B cell (primary cell): Measurements from ENCODE around the gene PRRT1.

Experiments
- EZH2 ChIP-seq: IDR thresholded peaks from 2 replicates; pipeline ENCODE4 v1.6.1; 2012; ENCODE audit warnings: borderline replicate concordance, low read depth, mild to moderate bottlenecking, moderate library complexity, low read length; ENCODE audit not compliant: insufficient read depth, poor library complexity, severe bottlenecking
- TF ChIP-seq, protein P1 (sequence below): fragments of 200-600 bp; IDR thresholded peaks from one replicate; pipeline ENCODE4 v1.8.0; 2022; ENCODE audit warnings: antibody characterized with exemption, mild to moderate bottlenecking

GRCh38 chr6:32164295-32164694 lies 12.6 kb upstream of the PRRT1 start, which contains the start of gene EGFL8:
- TF ChIP-seq, protein P1, sequence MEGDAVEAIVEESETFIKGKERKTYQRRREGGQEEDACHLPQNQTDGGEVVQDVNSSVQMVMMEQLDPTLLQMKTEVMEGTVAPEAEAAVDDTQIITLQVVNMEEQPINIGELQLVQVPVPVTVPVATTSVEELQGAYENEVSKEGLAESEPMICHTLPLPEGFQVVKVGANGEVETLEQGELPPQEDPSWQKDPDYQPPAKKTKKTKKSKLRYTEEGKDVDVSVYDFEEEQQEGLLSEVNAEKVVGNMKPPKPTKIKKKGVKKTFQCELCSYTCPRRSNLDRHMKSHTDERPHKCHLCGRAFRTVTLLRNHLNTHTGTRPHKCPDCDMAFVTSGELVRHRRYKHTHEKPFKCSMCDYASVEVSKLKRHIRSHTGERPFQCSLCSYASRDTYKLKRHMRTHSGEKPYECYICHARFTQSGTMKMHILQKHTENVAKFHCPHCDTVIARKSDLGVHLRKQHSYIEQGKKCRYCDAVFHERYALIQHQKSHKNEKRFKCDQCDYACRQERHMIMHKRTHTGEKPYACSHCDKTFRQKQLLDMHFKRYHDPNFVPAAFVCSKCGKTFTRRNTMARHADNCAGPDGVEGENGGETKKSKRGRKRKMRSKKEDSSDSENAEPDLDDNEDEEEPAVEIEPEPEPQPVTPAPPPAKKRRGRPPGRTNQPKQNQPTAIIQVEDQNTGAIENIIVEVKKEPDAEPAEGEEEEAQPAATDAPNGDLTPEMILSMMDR = no peak
- TF ChIP-seq EZH2 = no peak
